Uterus (tissue), 2 donors: ENCODE data around the gene CHPF.

Experiments used
- POLR2A ChIP-seq, 2 donors: fragments of 450-650 bp; IDR thresholded peaks; one replicate each; pipeline ENCODE4 v1.6.1; 2016; ENCODE audit warnings: antibody characterized with exemption in 2 of 2, mild to moderate bottlenecking in 1 of 2, moderate library complexity in 1 of 2
- TF ChIP-seq, protein P1 (sequence below), 4 experiments: fragments of 200-600 bp in 2 of 4; fragments of 450-650 bp in 2 of 4; sonication (generic) in 2 of 4; IDR thresholded peaks; one replicate each; pipeline ENCODE4 v1.5.1; 2016 to 2019; ENCODE audit warnings: antibody characterized with exemption in 4 of 4, mild to moderate bottlenecking in 2 of 4, moderate library complexity in 1 of 4

DNA sequence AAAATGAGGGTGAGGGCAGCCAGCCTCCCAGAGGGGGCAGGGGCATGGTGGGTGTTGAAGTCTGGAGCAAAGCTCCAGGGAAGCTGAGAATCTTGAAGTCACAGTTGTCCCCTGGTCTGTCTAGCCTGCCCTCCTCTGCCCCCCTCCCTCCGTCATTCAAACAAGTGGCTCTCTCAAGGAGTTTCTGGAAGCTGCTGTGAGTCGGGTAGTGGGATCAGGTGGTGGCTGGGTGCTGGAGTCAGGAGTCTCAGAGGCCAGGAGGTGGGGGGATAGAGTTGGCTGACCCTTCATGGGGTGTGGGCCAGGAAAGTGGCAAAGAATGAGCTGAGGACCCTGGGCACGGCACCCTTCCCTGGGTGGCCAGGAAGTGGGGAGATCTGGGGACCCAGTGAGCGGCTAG is 29.8 kb downstream of the CHPF start:
- TF ChIP-seq, protein P1, sequence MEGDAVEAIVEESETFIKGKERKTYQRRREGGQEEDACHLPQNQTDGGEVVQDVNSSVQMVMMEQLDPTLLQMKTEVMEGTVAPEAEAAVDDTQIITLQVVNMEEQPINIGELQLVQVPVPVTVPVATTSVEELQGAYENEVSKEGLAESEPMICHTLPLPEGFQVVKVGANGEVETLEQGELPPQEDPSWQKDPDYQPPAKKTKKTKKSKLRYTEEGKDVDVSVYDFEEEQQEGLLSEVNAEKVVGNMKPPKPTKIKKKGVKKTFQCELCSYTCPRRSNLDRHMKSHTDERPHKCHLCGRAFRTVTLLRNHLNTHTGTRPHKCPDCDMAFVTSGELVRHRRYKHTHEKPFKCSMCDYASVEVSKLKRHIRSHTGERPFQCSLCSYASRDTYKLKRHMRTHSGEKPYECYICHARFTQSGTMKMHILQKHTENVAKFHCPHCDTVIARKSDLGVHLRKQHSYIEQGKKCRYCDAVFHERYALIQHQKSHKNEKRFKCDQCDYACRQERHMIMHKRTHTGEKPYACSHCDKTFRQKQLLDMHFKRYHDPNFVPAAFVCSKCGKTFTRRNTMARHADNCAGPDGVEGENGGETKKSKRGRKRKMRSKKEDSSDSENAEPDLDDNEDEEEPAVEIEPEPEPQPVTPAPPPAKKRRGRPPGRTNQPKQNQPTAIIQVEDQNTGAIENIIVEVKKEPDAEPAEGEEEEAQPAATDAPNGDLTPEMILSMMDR (IDR thresholded peaks at IDR 0.05): no peak
- no peak for TF ChIP-seq POLR2A (IDR thresholded peaks at IDR 0.05)
